ENCODE measurements around the gene CASP9.

GRCh38 chr1:15442119-15442518 lies 81.9 kb downstream of the CASP9 start:
- TF ChIP-seq GABPA (IDR thresholded peaks at IDR 0.05; ENCODE audit: low read depth) (no peak), CTCF (IDR thresholded peaks at IDR 0.05; ENCODE audit: insufficient read depth, low read length) (no peak), POLR2AphosphoS5 (IDR thresholded peaks at IDR 0.05; ENCODE audit: low read depth) (no peak), SPI1 (IDR thresholded peaks at IDR 0.05; ENCODE audit: borderline replicate concordance, low read depth) (no peak)
- TF ChIP-seq, protein P1, sequence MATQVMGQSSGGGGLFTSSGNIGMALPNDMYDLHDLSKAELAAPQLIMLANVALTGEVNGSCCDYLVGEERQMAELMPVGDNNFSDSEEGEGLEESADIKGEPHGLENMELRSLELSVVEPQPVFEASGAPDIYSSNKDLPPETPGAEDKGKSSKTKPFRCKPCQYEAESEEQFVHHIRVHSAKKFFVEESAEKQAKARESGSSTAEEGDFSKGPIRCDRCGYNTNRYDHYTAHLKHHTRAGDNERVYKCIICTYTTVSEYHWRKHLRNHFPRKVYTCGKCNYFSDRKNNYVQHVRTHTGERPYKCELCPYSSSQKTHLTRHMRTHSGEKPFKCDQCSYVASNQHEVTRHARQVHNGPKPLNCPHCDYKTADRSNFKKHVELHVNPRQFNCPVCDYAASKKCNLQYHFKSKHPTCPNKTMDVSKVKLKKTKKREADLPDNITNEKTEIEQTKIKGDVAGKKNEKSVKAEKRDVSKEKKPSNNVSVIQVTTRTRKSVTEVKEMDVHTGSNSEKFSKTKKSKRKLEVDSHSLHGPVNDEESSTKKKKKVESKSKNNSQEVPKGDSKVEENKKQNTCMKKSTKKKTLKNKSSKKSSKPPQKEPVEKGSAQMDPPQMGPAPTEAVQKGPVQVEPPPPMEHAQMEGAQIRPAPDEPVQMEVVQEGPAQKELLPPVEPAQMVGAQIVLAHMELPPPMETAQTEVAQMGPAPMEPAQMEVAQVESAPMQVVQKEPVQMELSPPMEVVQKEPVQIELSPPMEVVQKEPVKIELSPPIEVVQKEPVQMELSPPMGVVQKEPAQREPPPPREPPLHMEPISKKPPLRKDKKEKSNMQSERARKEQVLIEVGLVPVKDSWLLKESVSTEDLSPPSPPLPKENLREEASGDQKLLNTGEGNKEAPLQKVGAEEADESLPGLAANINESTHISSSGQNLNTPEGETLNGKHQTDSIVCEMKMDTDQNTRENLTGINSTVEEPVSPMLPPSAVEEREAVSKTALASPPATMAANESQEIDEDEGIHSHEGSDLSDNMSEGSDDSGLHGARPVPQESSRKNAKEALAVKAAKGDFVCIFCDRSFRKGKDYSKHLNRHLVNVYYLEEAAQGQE (IDR thresholded peaks at IDR 0.05; ENCODE audit: insufficient replicate concordance, low read depth), result no peak

Data from HL-60 (cell line).